ENCODE data around the gene XRCC1. TPM values are rescaled to one million over a fixed set of nuclear protein-coding genes. Genes with fewer than 3 reads are reported as not detected.
"Not testable (repeated sequence)": the region's sequence is repeated elsewhere in the genome, so short reads cannot be mapped to it uniquely, and the experiment has no call there.

The XRCC1 gene
- total RNA-seq, 1 donor from 2014 or later, result 70.7 TPM

- DNase-seq (ENCODE audit: low spot score, unreplicated experiment), result peak; percentile 33
- H3K27me3 Mint-ChIP-seq, result peaks cover 2% of the 10 kb centered on the region
- no peaks in the 10 kb centered on the region for H3K36me3 Mint-ChIP-seq (ENCODE audit: insufficient read depth)
- H3K27ac Mint-ChIP-seq, result peak overlapping the region; percentile 77
- H3K4me1 Mint-ChIP-seq (ENCODE audit: low read depth), result peaks cover 15% of the 10 kb centered on the region
- no peaks in the 10 kb centered on the region for H3K9me3 Mint-ChIP-seq (ENCODE audit: low read depth)
- H3K4me3 Mint-ChIP-seq (ENCODE audit: low read depth), result peak overlapping the region; percentile 91
- TF ChIP-seq, protein P1, sequence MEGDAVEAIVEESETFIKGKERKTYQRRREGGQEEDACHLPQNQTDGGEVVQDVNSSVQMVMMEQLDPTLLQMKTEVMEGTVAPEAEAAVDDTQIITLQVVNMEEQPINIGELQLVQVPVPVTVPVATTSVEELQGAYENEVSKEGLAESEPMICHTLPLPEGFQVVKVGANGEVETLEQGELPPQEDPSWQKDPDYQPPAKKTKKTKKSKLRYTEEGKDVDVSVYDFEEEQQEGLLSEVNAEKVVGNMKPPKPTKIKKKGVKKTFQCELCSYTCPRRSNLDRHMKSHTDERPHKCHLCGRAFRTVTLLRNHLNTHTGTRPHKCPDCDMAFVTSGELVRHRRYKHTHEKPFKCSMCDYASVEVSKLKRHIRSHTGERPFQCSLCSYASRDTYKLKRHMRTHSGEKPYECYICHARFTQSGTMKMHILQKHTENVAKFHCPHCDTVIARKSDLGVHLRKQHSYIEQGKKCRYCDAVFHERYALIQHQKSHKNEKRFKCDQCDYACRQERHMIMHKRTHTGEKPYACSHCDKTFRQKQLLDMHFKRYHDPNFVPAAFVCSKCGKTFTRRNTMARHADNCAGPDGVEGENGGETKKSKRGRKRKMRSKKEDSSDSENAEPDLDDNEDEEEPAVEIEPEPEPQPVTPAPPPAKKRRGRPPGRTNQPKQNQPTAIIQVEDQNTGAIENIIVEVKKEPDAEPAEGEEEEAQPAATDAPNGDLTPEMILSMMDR (IDR thresholded peaks at IDR 0.05; ENCODE audit: unreplicated experiment), result no peak
Observed at GRCh38 chr19:43525836-43526771, 49.2 kb downstream of the XRCC1 start.

DNA sequence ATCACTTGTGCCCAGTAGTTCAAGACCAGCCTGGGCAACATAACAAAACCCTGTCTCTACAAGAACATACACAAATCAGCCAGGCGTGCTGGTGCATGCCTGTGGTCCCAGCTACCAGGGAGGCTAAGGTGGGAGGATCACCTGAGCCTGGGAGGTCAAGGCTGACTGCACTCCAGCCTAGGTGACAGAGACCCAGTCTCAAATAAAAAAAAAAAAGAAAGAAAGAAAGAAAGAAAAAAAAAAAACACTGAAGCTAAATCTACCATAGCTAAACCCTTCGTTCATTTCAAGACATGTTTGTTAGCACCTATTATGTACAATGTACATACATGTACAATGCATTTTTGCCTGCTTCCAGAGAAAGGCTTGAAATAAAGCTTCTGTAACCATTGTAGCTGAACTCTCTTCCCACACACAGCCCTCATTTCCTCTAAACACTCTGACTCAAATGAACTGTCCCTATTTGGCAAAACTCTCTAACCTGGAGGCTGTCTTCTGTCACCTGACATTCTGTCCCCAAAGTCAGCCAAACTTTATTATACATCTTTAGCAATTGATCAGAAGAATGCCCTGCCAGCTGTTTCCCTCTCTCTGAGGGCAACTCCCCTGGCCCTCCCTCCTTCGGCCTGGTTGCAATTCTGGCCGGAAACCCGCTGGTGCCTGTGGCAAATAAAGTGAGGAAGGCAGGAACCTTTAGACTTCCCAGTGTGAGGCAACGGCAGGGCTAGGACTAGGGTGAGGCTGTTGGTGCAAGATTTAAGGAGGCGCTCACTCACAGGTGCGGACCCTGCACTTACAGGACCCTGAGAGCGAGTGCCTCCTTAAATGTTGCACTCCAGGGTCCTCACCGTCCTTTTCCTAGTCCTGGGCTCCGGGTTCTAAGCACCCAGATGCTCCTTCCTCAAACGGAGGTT, 50.1 kb downstream of the XRCC1 start:
- Mint-ChIP-seq H3K27me3 (peaks cover 2% of the 10 kb centered on the region), H3K27ac (no peak overlapping the region), H3K4me1 (ENCODE audit: low read depth) (peaks cover 15% of the 10 kb centered on the region), H3K36me3 (ENCODE audit: insufficient read depth) (no peaks in the 10 kb centered on the region), H3K9me3 (ENCODE audit: low read depth) (no peaks in the 10 kb centered on the region), H3K4me3 (ENCODE audit: low read depth) (peak overlapping the region; percentile 91)
- TF ChIP-seq, protein P1 (IDR thresholded peaks at IDR 0.05; ENCODE audit: unreplicated experiment), result no peak
- DNase-seq (ENCODE audit: low spot score, unreplicated experiment), result no peak

DNA sequence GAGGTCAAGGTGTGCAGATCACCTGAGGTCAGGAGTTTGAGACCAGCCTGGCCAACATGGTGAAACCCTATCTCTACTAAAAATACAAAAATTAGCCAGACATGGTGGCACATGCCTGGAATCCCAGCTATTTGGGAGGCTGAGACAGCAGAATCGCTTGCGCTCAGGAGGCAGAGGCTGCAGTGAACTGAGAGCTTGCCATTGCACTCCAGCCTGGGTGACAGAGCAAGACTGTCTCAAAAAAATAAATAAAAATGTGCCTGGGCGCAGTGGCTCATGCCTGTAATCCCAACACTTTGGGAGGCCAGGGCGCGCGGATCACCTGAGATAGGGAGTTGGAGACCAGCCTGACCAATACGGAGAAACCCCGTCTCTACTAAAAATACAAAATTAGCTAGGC, 51.6 kb downstream of the XRCC1 start:
- not testable (repeated sequence) for DNase-seq (ENCODE audit: low spot score, unreplicated experiment); H3K36me3 Mint-ChIP-seq (ENCODE audit: insufficient read depth); H3K27ac Mint-ChIP-seq; H3K9me3 Mint-ChIP-seq (ENCODE audit: low read depth); H3K4me3 Mint-ChIP-seq (ENCODE audit: low read depth); H3K27me3 Mint-ChIP-seq
- H3K4me1 Mint-ChIP-seq (ENCODE audit: low read depth), result peaks cover 18% of the 10 kb centered on the region

GRCh38 chr19:43522929-43523328, 52.4 kb downstream of the XRCC1 start:
- Mint-ChIP-seq H3K4me1 (ENCODE audit: low read depth) (peaks cover 18% of the 10 kb centered on the region), H3K27me3 (peaks cover 2% of the 10 kb centered on the region), H3K27ac (no peak overlapping the region), H3K9me3 (ENCODE audit: low read depth) (no peaks in the 10 kb centered on the region), H3K4me3 (ENCODE audit: low read depth) (no peak overlapping the region), H3K36me3 (ENCODE audit: insufficient read depth) (peaks cover 2% of the 10 kb centered on the region)
- no peak for DNase-seq (ENCODE audit: low spot score, unreplicated experiment)
- TF ChIP-seq, protein P1 (IDR thresholded peaks at IDR 0.05; ENCODE audit: unreplicated experiment), result no peak

DNA sequence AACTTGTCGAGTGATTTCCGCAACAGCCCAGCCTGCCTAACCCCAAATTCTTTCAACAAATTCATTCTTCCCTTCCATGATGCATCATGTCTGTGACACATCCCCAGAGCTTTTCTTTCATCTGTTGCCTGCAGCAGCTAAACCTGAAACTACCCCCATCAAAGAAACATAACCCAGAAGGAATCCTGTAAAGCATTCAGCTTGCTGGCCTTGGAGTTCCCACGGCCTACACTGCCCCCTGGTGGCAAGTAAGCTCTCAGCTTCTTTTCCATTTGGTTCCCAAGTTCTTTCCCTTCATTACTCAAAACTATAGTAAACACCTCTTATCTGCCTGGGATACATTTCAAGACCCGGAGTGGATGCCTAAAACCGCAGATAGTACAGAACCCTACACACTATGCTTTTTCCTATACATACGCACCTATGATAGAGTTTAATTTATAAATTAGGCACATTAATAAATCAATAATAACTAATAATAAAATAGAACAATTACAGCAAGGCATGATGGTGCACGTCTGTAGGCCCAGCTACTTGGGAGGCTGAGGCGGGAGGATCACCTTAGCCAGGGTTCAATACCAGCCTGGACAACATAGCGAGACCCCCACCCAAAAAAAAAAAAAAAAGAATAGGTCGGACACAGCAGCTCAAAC, 55.8 kb downstream of the XRCC1 start:
- TF ChIP-seq, protein P1 (IDR thresholded peaks at IDR 0.05; ENCODE audit: unreplicated experiment), result peak; percentile 98
- peak; percentile 68 for DNase-seq (ENCODE audit: low spot score, unreplicated experiment)
- Mint-ChIP-seq H3K27ac (peak overlapping the region; percentile 12), H3K4me3 (ENCODE audit: low read depth) (no peak overlapping the region), H3K9me3 (ENCODE audit: low read depth) (no peaks in the 10 kb centered on the region), H3K27me3 (no peaks in the 10 kb centered on the region), H3K36me3 (ENCODE audit: insufficient read depth) (peaks cover 2% of the 10 kb centered on the region), H3K4me1 (ENCODE audit: low read depth) (peaks cover 3% of the 10 kb centered on the region)

Measured in progenitor cell of endocrine pancreas (in vitro differentiated cells).